SK-N-MC (cell line): ENCODE measurements around the gene SYNJ2.

Experiments used
- EZH2 ChIP-seq: fragments of 200-600 bp; sonication (generic); IDR thresholded peaks from one replicate; pipeline ENCODE4 v1.6.1; 2017; ENCODE audit warnings: antibody characterized with exemption
- POLR2AphosphoS5 ChIP-seq: IDR thresholded peaks from 2 replicates; pipeline ENCODE4 v1.6.1; 2012; ENCODE audit warnings: mild to moderate bottlenecking, low read depth, low read length, borderline replicate concordance

GRCh38 chr6:158002249-158002950 lies 20.7 kb downstream of the SYNJ2 start:
- TF ChIP-seq EZH2 = no peak
- TF ChIP-seq POLR2AphosphoS5 = no peak
